ENCODE results near the gene TCAIM. TPM values are rescaled to one million over a fixed set of nuclear protein-coding genes. Genes with fewer than 3 reads are reported as not detected.

TCAIM gene
- total RNA-seq, 1 experiment from 2014 or later, result 19.5 TPM

GRCh38 chr3:44429459-44429858, 90.9 kb downstream of the TCAIM start:
- no TSS peak for BruUV-seq (replicated peaks)
- intact Hi-C loops (cut with micrococcal nuclease; ENCODE audit: unreplicated experiment) (no loop called here), in situ Hi-C loops (cut with HindIII; ENCODE audit: low pct_unique_long_range_greater_than_20kb, low sequenced_read_pairs) (no loop called here)
- CTCF ChIA-PET, result no interaction called here
- POLR2A ChIA-PET, result no interaction called here
- H3K36me3 ChIP-seq (ENCODE audit: control insufficient read depth, insufficient read depth, low read length), result no peaks in the 10 kb centered on the region
- H3K4me1 ChIP-seq (ENCODE audit: control insufficient read depth, insufficient read depth, low read length), result no peaks in the 10 kb centered on the region
- no peaks in the 10 kb centered on the region for H3K27me3 ChIP-seq (ENCODE audit: control insufficient read depth, insufficient read depth, low read length)
- TF ChIP-seq POLR2AphosphoS5 (IDR thresholded peaks at IDR 0.05; ENCODE audit: low read depth, low read length), result no peak
- no peak for TF ChIP-seq TCF7L2 (IDR thresholded peaks at IDR 0.05; ENCODE audit: low read depth, low read length)
- TF ChIP-seq, protein P1, sequence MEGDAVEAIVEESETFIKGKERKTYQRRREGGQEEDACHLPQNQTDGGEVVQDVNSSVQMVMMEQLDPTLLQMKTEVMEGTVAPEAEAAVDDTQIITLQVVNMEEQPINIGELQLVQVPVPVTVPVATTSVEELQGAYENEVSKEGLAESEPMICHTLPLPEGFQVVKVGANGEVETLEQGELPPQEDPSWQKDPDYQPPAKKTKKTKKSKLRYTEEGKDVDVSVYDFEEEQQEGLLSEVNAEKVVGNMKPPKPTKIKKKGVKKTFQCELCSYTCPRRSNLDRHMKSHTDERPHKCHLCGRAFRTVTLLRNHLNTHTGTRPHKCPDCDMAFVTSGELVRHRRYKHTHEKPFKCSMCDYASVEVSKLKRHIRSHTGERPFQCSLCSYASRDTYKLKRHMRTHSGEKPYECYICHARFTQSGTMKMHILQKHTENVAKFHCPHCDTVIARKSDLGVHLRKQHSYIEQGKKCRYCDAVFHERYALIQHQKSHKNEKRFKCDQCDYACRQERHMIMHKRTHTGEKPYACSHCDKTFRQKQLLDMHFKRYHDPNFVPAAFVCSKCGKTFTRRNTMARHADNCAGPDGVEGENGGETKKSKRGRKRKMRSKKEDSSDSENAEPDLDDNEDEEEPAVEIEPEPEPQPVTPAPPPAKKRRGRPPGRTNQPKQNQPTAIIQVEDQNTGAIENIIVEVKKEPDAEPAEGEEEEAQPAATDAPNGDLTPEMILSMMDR (IDR thresholded peaks at IDR 0.05), result no peak
- TF ChIP-seq, protein P2, sequence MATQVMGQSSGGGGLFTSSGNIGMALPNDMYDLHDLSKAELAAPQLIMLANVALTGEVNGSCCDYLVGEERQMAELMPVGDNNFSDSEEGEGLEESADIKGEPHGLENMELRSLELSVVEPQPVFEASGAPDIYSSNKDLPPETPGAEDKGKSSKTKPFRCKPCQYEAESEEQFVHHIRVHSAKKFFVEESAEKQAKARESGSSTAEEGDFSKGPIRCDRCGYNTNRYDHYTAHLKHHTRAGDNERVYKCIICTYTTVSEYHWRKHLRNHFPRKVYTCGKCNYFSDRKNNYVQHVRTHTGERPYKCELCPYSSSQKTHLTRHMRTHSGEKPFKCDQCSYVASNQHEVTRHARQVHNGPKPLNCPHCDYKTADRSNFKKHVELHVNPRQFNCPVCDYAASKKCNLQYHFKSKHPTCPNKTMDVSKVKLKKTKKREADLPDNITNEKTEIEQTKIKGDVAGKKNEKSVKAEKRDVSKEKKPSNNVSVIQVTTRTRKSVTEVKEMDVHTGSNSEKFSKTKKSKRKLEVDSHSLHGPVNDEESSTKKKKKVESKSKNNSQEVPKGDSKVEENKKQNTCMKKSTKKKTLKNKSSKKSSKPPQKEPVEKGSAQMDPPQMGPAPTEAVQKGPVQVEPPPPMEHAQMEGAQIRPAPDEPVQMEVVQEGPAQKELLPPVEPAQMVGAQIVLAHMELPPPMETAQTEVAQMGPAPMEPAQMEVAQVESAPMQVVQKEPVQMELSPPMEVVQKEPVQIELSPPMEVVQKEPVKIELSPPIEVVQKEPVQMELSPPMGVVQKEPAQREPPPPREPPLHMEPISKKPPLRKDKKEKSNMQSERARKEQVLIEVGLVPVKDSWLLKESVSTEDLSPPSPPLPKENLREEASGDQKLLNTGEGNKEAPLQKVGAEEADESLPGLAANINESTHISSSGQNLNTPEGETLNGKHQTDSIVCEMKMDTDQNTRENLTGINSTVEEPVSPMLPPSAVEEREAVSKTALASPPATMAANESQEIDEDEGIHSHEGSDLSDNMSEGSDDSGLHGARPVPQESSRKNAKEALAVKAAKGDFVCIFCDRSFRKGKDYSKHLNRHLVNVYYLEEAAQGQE (IDR thresholded peaks at IDR 0.05; ENCODE audit: insufficient read depth in 1 of 2, low read depth in 2 of 2, low read length in 1 of 2), result no peak
- no peak for TF ChIP-seq SIN3A (IDR thresholded peaks at IDR 0.05; ENCODE audit: borderline replicate concordance, insufficient read depth, low read depth, low read length)
- H3K9me3 ChIP-seq (ENCODE audit: control insufficient read depth, insufficient read depth, low read depth, low read length), result no peaks in the 10 kb centered on the region
- no peak overlapping the region for H3K27ac ChIP-seq (ENCODE audit: low read length)
- no peak for DNase-seq (ENCODE audit: low read depth, low spot score)
- no peak overlapping the region for H3K4me3 ChIP-seq (ENCODE audit: low read depth in 2 of 2, low read length in 2 of 2)
- ATAC-seq, result no peak

DNA sequence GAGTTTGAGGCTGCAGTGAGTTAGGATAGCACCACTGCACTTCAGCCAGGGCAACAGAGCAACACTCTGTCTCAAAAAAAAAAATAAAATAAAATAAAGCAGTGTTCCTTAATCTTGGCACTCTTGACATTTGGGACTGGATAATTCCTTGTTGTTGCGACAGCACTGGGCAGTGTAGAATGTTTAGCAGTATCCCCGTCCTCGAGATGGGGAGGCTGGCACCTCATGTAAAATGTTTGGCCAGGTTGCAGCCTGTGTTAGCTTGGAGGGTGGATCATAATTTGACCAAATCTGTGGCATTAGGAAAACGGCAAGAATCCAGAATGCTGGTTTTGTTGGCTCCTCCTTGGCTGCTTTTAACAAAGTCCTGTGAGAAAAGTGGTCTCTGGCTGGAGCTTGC, 91.9 kb downstream of the TCAIM start:
- no TSS peak for BruUV-seq (replicated peaks)
- CTCF ChIA-PET, result no interaction called here

More for the DNA sequence above, 91.9 kb downstream of the TCAIM start:
- intact Hi-C loops (cut with micrococcal nuclease; ENCODE audit: unreplicated experiment), result no loop called here
- in situ Hi-C loops (cut with HindIII; ENCODE audit: low pct_unique_long_range_greater_than_20kb, low sequenced_read_pairs), result no loop called here
- TF ChIP-seq POLR2AphosphoS5 (IDR thresholded peaks at IDR 0.05; ENCODE audit: low read depth, low read length) (no peak), TCF7L2 (IDR thresholded peaks at IDR 0.05; ENCODE audit: low read depth, low read length) (no peak), SIN3A (IDR thresholded peaks at IDR 0.05; ENCODE audit: borderline replicate concordance, insufficient read depth, low read depth, low read length) (no peak)
- TF ChIP-seq, protein P1 (IDR thresholded peaks at IDR 0.05), result no peak
- TF ChIP-seq, protein P2 (IDR thresholded peaks at IDR 0.05; ENCODE audit: insufficient read depth in 1 of 2, low read depth in 2 of 2, low read length in 1 of 2), result no peak
- Histone ChIP-seq H3K27ac (ENCODE audit: low read length) (no peak overlapping the region), H3K27me3 (ENCODE audit: control insufficient read depth, insufficient read depth, low read length) (no peaks in the 10 kb centered on the region), H3K36me3 (ENCODE audit: control insufficient read depth, insufficient read depth, low read length) (no peaks in the 10 kb centered on the region), H3K4me1 (ENCODE audit: control insufficient read depth, insufficient read depth, low read length) (no peaks in the 10 kb centered on the region), H3K9me3 (ENCODE audit: control insufficient read depth, insufficient read depth, low read depth, low read length) (no peaks in the 10 kb centered on the region), H3K4me3 (ENCODE audit: low read depth in 2 of 2, low read length in 2 of 2) (no peak overlapping the region)
- DNase-seq (ENCODE audit: low read depth, low spot score) (no peak), ATAC-seq (no peak)
- POLR2A ChIA-PET, result no interaction called here
